Mesendoderm (in vitro differentiated cells): ENCODE measurements around the gene RFX4.

Source experiments
- DNase-seq: peaks from one replicate; pipeline ENCODE4 v3.0.0; 2013
- H2AK5ac ChIP-seq: 2 replicates; pipeline ENCODE4 v1.6.1; 2013; ENCODE audit warnings: low read length, inconsistent platforms
- H2BK120ac ChIP-seq: 2 replicates; pipeline ENCODE4 v1.6.1; 2013; ENCODE audit warnings: low read depth, mild to moderate bottlenecking, low read length, moderate library complexity, mixed read lengths
- H2BK15ac ChIP-seq: replicated peaks from 2 replicates; pipeline ENCODE4 v1.6.1; 2013; ENCODE audit warnings: low read depth, mild to moderate bottlenecking, moderate library complexity
- H2BK5ac ChIP-seq: 2 replicates; pipeline ENCODE4 v1.6.1; 2013; ENCODE audit warnings: low read length, inconsistent platforms
- H3K18ac ChIP-seq: 2 replicates; pipeline ENCODE4 v1.6.1; 2013; ENCODE audit warnings: mild to moderate bottlenecking, low read length, mixed read lengths
- H3K23ac ChIP-seq: one replicate; pipeline ENCODE4 v1.6.1; 2013; ENCODE audit warnings: low read length
- H3K27ac ChIP-seq: 2 replicates; pipeline ENCODE4 v1.5.1; 2013; ENCODE audit warnings: low read depth, mild to moderate bottlenecking, inconsistent platforms, low read length, moderate library complexity
- H3K27me3 ChIP-seq: 2 replicates; pipeline ENCODE4 v1.6.1; 2013; ENCODE audit warnings: low read length, control low read depth, mild to moderate bottlenecking, inconsistent platforms; ENCODE audit not compliant: insufficient read depth, poor library complexity
- H3K36me3 ChIP-seq: 2 replicates; pipeline ENCODE4 v1.6.1; 2013; ENCODE audit warnings: low read length, inconsistent platforms; ENCODE audit not compliant: control insufficient read depth, insufficient read depth
- H3K4ac ChIP-seq: one replicate; pipeline ENCODE4 v1.6.1; 2013; ENCODE audit warnings: low read depth, mild to moderate bottlenecking, low read length, moderate library complexity
- H3K4me1 ChIP-seq: 2 replicates; pipeline ENCODE4 v1.6.1; 2013; ENCODE audit warnings: low read depth, low read length, inconsistent platforms; ENCODE audit not compliant: control insufficient read depth
- H3K4me2 ChIP-seq: 2 replicates; pipeline ENCODE4 v1.6.1; 2013; ENCODE audit warnings: low read length
- H3K4me3 ChIP-seq: 2 replicates; pipeline ENCODE4 v1.5.1; 2013; ENCODE audit warnings: mild to moderate bottlenecking, low read length
- H3K56ac ChIP-seq: one replicate; pipeline ENCODE4 v1.6.1; 2013; ENCODE audit warnings: low read length
- H3K79me1 ChIP-seq: 2 replicates; pipeline ENCODE4 v1.6.1; 2013; ENCODE audit warnings: low read length, inconsistent platforms
- H3K79me2 ChIP-seq: 2 replicates; pipeline ENCODE4 v1.6.1; 2013; ENCODE audit warnings: mild to moderate bottlenecking, low read length; ENCODE audit not compliant: control insufficient read depth, insufficient read depth
- H3K9ac ChIP-seq: 2 replicates; pipeline ENCODE4 v1.6.1; 2013; ENCODE audit warnings: low read length, inconsistent platforms
- H4K5ac ChIP-seq: one replicate; pipeline ENCODE4 v1.6.1; 2013; ENCODE audit warnings: low read length
- H4K8ac ChIP-seq: one replicate; pipeline ENCODE4 v1.6.1; 2013; ENCODE audit warnings: low read depth, mild to moderate bottlenecking, control low read depth, low read length, moderate library complexity
- WGBS: extraction: QIAGEN DNeasy Blood & Tissue Kit; methylation state at CpG from one replicate; pipeline ENCODE4 v1.1.7; 2013; ENCODE audit warnings: low lambda C conversion rate, missing lambda C conversion rate; ENCODE audit not compliant: insufficient coverage; ENCODE audit errors: extremely low coverage; 5-methylcytosine and 5-hydroxymethylcytosine counted together

The RFX4 gene

GRCh38 chr12:106773286-106774004 lies 190.6 kb downstream of the RFX4 start:
- Histone ChIP-seq H2BK120ac (no peak overlapping the region), H3K79me2 (peaks cover 14% of the 10 kb centered on the region), H2BK15ac (no peak overlapping the region), H3K56ac (peak overlapping the region; percentile 89), H4K5ac (no peak overlapping the region), H3K27me3 (no peaks in the 10 kb centered on the region), H3K9ac (peak overlapping the region; percentile 79), H3K27ac (peak overlapping the region; percentile 39), H3K79me1 (peaks cover 16% of the 10 kb centered on the region), H3K18ac (peak overlapping the region; percentile 83), H3K4me3 (peak overlapping the region; percentile 48), H3K4ac (peak overlapping the region; percentile 41), H3K4me2 (peak overlapping the region; percentile 44), H3K23ac (no peak overlapping the region), H3K36me3 (no peaks in the 10 kb centered on the region), H4K8ac (no peak overlapping the region), H3K4me1 (peaks cover 11% of the 10 kb centered on the region), H2AK5ac (no peak overlapping the region), H2BK5ac (no peak overlapping the region)
- DNase-seq = peak; percentile 5
- no CpG with 5 or more reads among the region's 25 CpGs for WGBS

GRCh38 chr12:106774005-106774807 lies 191.4 kb downstream of the RFX4 start, which contains the start of gene RIC8B:
Gene RIC8B (plus strand): TSS chr12:106774682. CDS start chr12:106774746, 64 bp downstream.
- Histone ChIP-seq H3K27me3 (no peaks in the 10 kb centered on the region), H2AK5ac (peak within 1 kb of the TSS; percentile 22), H4K5ac (no peak within 1 kb of the TSS), H3K27ac (peak within 1 kb of the TSS; percentile 94), H3K4me1 (peaks cover 9% of the 10 kb centered on the region), H3K18ac (peak within 1 kb of the TSS; percentile 83), H3K4ac (peak within 1 kb of the TSS; percentile 59), H4K8ac (no peak within 1 kb of the TSS), H2BK120ac (no peak within 1 kb of the TSS), H3K9ac (peak within 1 kb of the TSS; percentile 89), H3K79me2 (peaks cover 14% of the 10 kb centered on the region), H3K23ac (peak within 1 kb of the TSS; percentile 92), H3K36me3 (no peaks in the 10 kb centered on the region), H3K4me3 (peak within 1 kb of the TSS; percentile 89), H3K4me2 (peak within 1 kb of the TSS; percentile 87), H2BK15ac (no peak within 1 kb of the TSS), H3K56ac (peak within 1 kb of the TSS; percentile 97), H2BK5ac (peak within 1 kb of the TSS; percentile 80), H3K79me1 (peaks cover 18% of the 10 kb centered on the region)
- peak; percentile 100 for DNase-seq
- no CpG with 5 or more reads among the region's 66 CpGs for WGBS

GRCh38 chr12:106774808-106775524 lies 192.2 kb downstream of the RFX4 start:
- H2BK15ac ChIP-seq = no peak overlapping the region
- peak overlapping the region; percentile 94 for H3K27ac ChIP-seq
- H3K56ac ChIP-seq = peak overlapping the region; percentile 97
- DNase-seq = no peak
- H2AK5ac ChIP-seq = peak overlapping the region; percentile 22
- peaks cover 14% of the 10 kb centered on the region for H3K79me2 ChIP-seq
- H3K4me2 ChIP-seq = peak overlapping the region; percentile 87
- H4K5ac ChIP-seq = no peak overlapping the region
- H3K4ac ChIP-seq = no peak overlapping the region
- no peak overlapping the region for H3K18ac ChIP-seq
- WGBS = no CpG with 5 or more reads among the region's 29 CpGs
- H2BK5ac ChIP-seq = no peak overlapping the region
- peak overlapping the region; percentile 89 for H3K4me3 ChIP-seq
- H3K27me3 ChIP-seq = no peaks in the 10 kb centered on the region
- peaks cover 7% of the 10 kb centered on the region for H3K4me1 ChIP-seq
- peak overlapping the region; percentile 89 for H3K9ac ChIP-seq
- no peak overlapping the region for H4K8ac ChIP-seq
- H3K23ac ChIP-seq = peak overlapping the region; percentile 90
- H3K79me1 ChIP-seq = peaks cover 18% of the 10 kb centered on the region
- no peaks in the 10 kb centered on the region for H3K36me3 ChIP-seq
- H2BK120ac ChIP-seq = no peak overlapping the region

GRCh38 chr12:106776897-106777296 lies 194.1 kb downstream of the RFX4 start:
- peaks cover 18% of the 10 kb centered on the region for H3K79me1 ChIP-seq
- no peak overlapping the region for H3K18ac ChIP-seq
- no peak overlapping the region for H2BK120ac ChIP-seq
- no peak overlapping the region for H4K8ac ChIP-seq
- no peak overlapping the region for H2BK15ac ChIP-seq
- H3K27me3 ChIP-seq = no peaks in the 10 kb centered on the region
- H3K56ac ChIP-seq = no peak overlapping the region
- no peak for DNase-seq
- H3K23ac ChIP-seq = no peak overlapping the region
- no CpG with 5 or more reads among the region's 5 CpGs for WGBS
- H4K5ac ChIP-seq = no peak overlapping the region
- H3K4me1 ChIP-seq = peaks cover 7% of the 10 kb centered on the region
- no peak overlapping the region for H3K9ac ChIP-seq
- H2BK5ac ChIP-seq = no peak overlapping the region
- no peak overlapping the region for H3K4ac ChIP-seq
- no peak overlapping the region for H3K27ac ChIP-seq
- H2AK5ac ChIP-seq = no peak overlapping the region
- no peak overlapping the region for H3K4me3 ChIP-seq
- H3K4me2 ChIP-seq = no peak overlapping the region
- H3K79me2 ChIP-seq = peaks cover 14% of the 10 kb centered on the region
- H3K36me3 ChIP-seq = no peaks in the 10 kb centered on the region

DNA sequence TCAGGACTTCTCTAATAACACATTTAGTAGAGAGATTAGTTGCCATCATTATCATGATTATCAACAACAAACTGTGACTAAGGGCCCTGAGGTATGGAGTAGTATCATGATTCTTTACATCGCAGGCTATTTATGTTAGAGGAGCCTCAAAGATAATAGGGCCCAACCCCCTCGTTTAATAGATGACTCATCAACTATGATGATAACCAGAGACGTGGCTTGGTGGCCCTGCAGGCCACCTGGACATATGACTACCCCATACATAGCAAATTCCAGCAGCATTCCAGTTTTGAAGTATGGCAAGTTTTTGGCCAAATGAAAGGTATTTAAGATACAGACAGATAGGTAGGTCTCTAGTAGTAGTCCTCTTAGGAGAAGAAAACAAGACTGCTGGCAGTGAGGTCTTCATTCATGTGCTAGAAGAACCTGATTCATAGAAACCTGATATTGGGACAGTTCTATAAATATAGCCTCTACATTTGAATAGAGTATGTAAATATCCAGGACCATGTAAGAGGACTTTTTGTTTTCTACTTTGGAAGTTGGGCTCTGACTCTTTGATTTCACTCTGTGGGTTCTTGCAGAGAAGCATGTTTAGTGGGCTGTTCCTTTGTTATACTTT lies 197.3 kb downstream of the RFX4 start:
- H3K18ac ChIP-seq = no peak overlapping the region
- peaks cover 6% of the 10 kb centered on the region for H3K4me1 ChIP-seq
- no peak overlapping the region for H3K9ac ChIP-seq
- no peak overlapping the region for H2BK15ac ChIP-seq
- peaks cover 15% of the 10 kb centered on the region for H3K79me1 ChIP-seq
- WGBS = no CpG with 5 or more reads among the region's 3 CpGs
- no peaks in the 10 kb centered on the region for H3K27me3 ChIP-seq
- no peak overlapping the region for H3K23ac ChIP-seq
- H4K5ac ChIP-seq = no peak overlapping the region
- H3K4me2 ChIP-seq = no peak overlapping the region
- no peak overlapping the region for H2BK5ac ChIP-seq
- peaks cover 15% of the 10 kb centered on the region for H3K79me2 ChIP-seq
- no peak overlapping the region for H3K56ac ChIP-seq
- no peak overlapping the region for H3K4ac ChIP-seq
- H4K8ac ChIP-seq = no peak overlapping the region
- H2AK5ac ChIP-seq = no peak overlapping the region
- H3K36me3 ChIP-seq = no peaks in the 10 kb centered on the region
- H2BK120ac ChIP-seq = no peak overlapping the region
- no peak overlapping the region for H3K27ac ChIP-seq
- DNase-seq = peak; percentile 56
- H3K4me3 ChIP-seq = no peak overlapping the region
